Neural cell (in vitro differentiated cells): Measurements from ENCODE around the gene UGP2. TPM values are rescaled to one million over a fixed set of nuclear protein-coding genes. Genes with fewer than 3 reads are reported as not detected.

Experiments used
- H2AFZ ChIP-seq: fragments of 200-600, 300-800 bp; sonication (generic), shearing (Covaris generic); 2 replicates; pipeline ENCODE4 v1.6.0; 2014; ENCODE audit warnings: low read depth, mild to moderate bottlenecking, antibody characterized with exemption, low read length, moderate library complexity
- H3F3A ChIP-seq: fragments of 200-600 bp; shearing (Covaris generic); 2 replicates; pipeline ENCODE4 v1.6.1; 2016; ENCODE audit warnings: mild to moderate bottlenecking, moderate library complexity, mixed read lengths, antibody characterized with exemption, low read length; ENCODE audit not compliant: insufficient read depth, poor library complexity, severe bottlenecking
- H3K27ac ChIP-seq: fragments of 200-600, 300-800 bp; sonication (generic), shearing (Covaris generic); 2 replicates; pipeline ENCODE4 v1.5.1; 2014; ENCODE audit warnings: mild to moderate bottlenecking, low read length, moderate library complexity
- H3K27me3 ChIP-seq: fragments of 300-800, 200-600 bp; sonication (generic), shearing (Covaris generic); 2 replicates; pipeline ENCODE4 v1.6.0; 2014; ENCODE audit warnings: mild to moderate bottlenecking, low read depth, low read length, moderate library complexity; ENCODE audit not compliant: insufficient read depth
- H3K36me3 ChIP-seq: fragments of 300-800, 200-600 bp; sonication (generic), shearing (Covaris generic); 2 replicates; pipeline ENCODE4 v1.5.1; 2014; ENCODE audit warnings: mild to moderate bottlenecking, antibody characterized with exemption, low read length, moderate library complexity; ENCODE audit not compliant: insufficient read depth
- H3K4me2 ChIP-seq: fragments of 300-800, 200-600 bp; sonication (generic), shearing (Covaris generic); 2 replicates; pipeline ENCODE4 v1.6.0; 2014; ENCODE audit warnings: mild to moderate bottlenecking, low read length
- H3K4me3 ChIP-seq: fragments of 300-800, 200-600 bp; sonication (generic), shearing (Covaris generic); 2 replicates; pipeline ENCODE4 v1.5.1; 2014; ENCODE audit warnings: mild to moderate bottlenecking, low read length, moderate library complexity
- H3K79me2 ChIP-seq: fragments of 200-600 bp; shearing (Covaris generic); replicated peaks from 2 replicates; pipeline ENCODE4 v1.6.0; 2014; ENCODE audit warnings: mild to moderate bottlenecking, low read length, moderate library complexity; ENCODE audit not compliant: insufficient read depth
- H3K9ac ChIP-seq: fragments of 300-800, 200-600 bp; sonication (generic), shearing (Covaris generic); 2 replicates; pipeline ENCODE4 v1.6.1; 2016; ENCODE audit warnings: mild to moderate bottlenecking, low read length, mixed read lengths
- H3K9me2 ChIP-seq: fragments of 200-600 bp; shearing (Covaris generic); 2 replicates; pipeline ENCODE4 v1.6.1; 2016; ENCODE audit warnings: mild to moderate bottlenecking, low read length, mixed read lengths; ENCODE audit not compliant: insufficient read depth
- H3K9me3 ChIP-seq: fragments of 200-600, 300-800 bp; sonication (generic), shearing (Covaris generic); 2 replicates; pipeline ENCODE4 v1.6.1; 2016; ENCODE audit warnings: mild to moderate bottlenecking, mixed run types, low read length, moderate library complexity, mixed read lengths
- H4K20me1 ChIP-seq: fragments of 200-600 bp; shearing (Covaris generic); 2 replicates; pipeline ENCODE4 v1.6.1; 2016; ENCODE audit warnings: mild to moderate bottlenecking, mixed run types; ENCODE audit not compliant: insufficient read depth
- CTCF ChIP-seq: fragments of 450-650 bp; IDR thresholded peaks from 2 replicates; pipeline ENCODE4 v1.5.1; 2014; ENCODE audit warnings: antibody characterized with exemption, mild to moderate bottlenecking, moderate library complexity; ENCODE audit not compliant: poor library complexity, severe bottlenecking
- EP300 ChIP-seq: fragments of 450-650 bp; conservative IDR thresholded peaks from 2 replicates; pipeline ENCODE4 v1.6.1; 2014; ENCODE audit warnings: antibody characterized with exemption, mild to moderate bottlenecking, moderate library complexity; ENCODE audit not compliant: poor library complexity, severe bottlenecking
- EZH2 ChIP-seq: fragments of 200-600, 300-800 bp; shearing (Covaris generic), sonication (generic); IDR thresholded peaks from 2 replicates; pipeline ENCODE4 v1.6.1; 2014; ENCODE audit warnings: antibody characterized with exemption, low read length, borderline replicate concordance, mild to moderate bottlenecking; ENCODE audit not compliant: insufficient read depth, poor library complexity, severe bottlenecking
- MXI1 ChIP-seq: fragments of 450-650 bp; conservative IDR thresholded peaks from 2 replicates; pipeline ENCODE4 v1.6.1; 2014; ENCODE audit warnings: antibody characterized with exemption, mild to moderate bottlenecking; ENCODE audit not compliant: poor library complexity, severe bottlenecking
- POLR2AphosphoS5 ChIP-seq: IDR thresholded peaks from 2 replicates; pipeline ENCODE4 v1.6.1; 2012
- RAD21 ChIP-seq: fragments of 450-650 bp; conservative IDR thresholded peaks from 2 replicates; pipeline ENCODE4 v1.6.1; 2014; ENCODE audit warnings: antibody characterized with exemption, mild to moderate bottlenecking, moderate library complexity
- REST ChIP-seq: IDR thresholded peaks from 2 replicates; pipeline ENCODE4 v1.6.1; 2012; ENCODE audit warnings: borderline replicate concordance
- SMC3 ChIP-seq: fragments of 450-650 bp; conservative IDR thresholded peaks from 2 replicates; pipeline ENCODE4 v1.6.1; 2014; ENCODE audit warnings: antibody characterized with exemption, mild to moderate bottlenecking, moderate library complexity; ENCODE audit not compliant: poor library complexity
- TAF1 ChIP-seq: IDR thresholded peaks from 2 replicates; pipeline ENCODE4 v1.6.1; 2012; ENCODE audit warnings: low read depth
- polyA plus RNA-seq: library from polyadenylated mRNA; depleted of rRNA; stranded (reverse); fragments of >200 nt; gene quantifications from 2 replicates; pipeline ENCODE4 v1.2.3, GENCODE V29; 2014

Gene UGP2
- polyA plus RNA-seq, 1 donor from 2014 or later, result 55.6 TPM

- no peaks in the 10 kb centered on the region for H4K20me1 ChIP-seq
- no peaks in the 10 kb centered on the region for H3K27me3 ChIP-seq
- peaks cover 34% of the 10 kb centered on the region for H3K79me2 ChIP-seq
- no peaks in the 10 kb centered on the region for H3K36me3 ChIP-seq
- peak overlapping the region; percentile 90 for H3K4me3 ChIP-seq
- H3K4me2 ChIP-seq, result peak overlapping the region; percentile 79
- no peaks in the 10 kb centered on the region for H3F3A ChIP-seq
- no peaks in the 10 kb centered on the region for H3K9me3 ChIP-seq
- H3K27ac ChIP-seq, result no peak overlapping the region
- peak overlapping the region; percentile 80 for H3K9ac ChIP-seq
- H2AFZ ChIP-seq, result no peak overlapping the region
- H3K9me2 ChIP-seq, result no peaks in the 10 kb centered on the region
- TF ChIP-seq RAD21 (peak; percentile 13), REST (peak; percentile 2), EP300 (no peak)
Measured at GRCh38 chr2:63842149-63843061, 709 bp downstream of the UGP2 start.

- H3K79me2 ChIP-seq, result peaks cover 34% of the 10 kb centered on the region
- H3K4me3 ChIP-seq, result peak overlapping the region; percentile 90
- H3K27me3 ChIP-seq, result no peaks in the 10 kb centered on the region
- no peaks in the 10 kb centered on the region for H3F3A ChIP-seq
- TF ChIP-seq EP300 (no peak), RAD21 (no peak), SMC3 (no peak), MXI1 (no peak), REST (no peak), CTCF (no peak), EZH2 (no peak), TAF1 (no peak), POLR2AphosphoS5 (no peak)
- H3K36me3 ChIP-seq, result no peaks in the 10 kb centered on the region
- H3K4me2 ChIP-seq, result peak overlapping the region; percentile 79
- no peak overlapping the region for H2AFZ ChIP-seq
- no peak overlapping the region for H3K27ac ChIP-seq
- no peak overlapping the region for H3K9ac ChIP-seq
- no peaks in the 10 kb centered on the region for H3K9me3 ChIP-seq
- H4K20me1 ChIP-seq, result no peaks in the 10 kb centered on the region
- no peaks in the 10 kb centered on the region for H3K9me2 ChIP-seq
Measured at GRCh38 chr2:63843093-63843492, 1.4 kb downstream of the UGP2 start.
